HG02759 (cell line): ENCODE measurements around the gene ITFG2.
"Not testable (repeated sequence)": the region's sequence is repeated elsewhere in the genome, so short reads cannot be mapped to it uniquely, and the experiment has no call there.

Experiments used
- ATAC-seq: cut with Tn5 transposase; IDR thresholded peaks from one replicate; pipeline ENCODE4 v1.9.1; 2021; ENCODE audit warnings: mild to moderate bottlenecking, moderate library complexity; ENCODE audit not compliant: unreplicated experiment

The ITFG2 gene

GRCh38 chr12:2858944-2859421 is 46.5 kb downstream of the ITFG2 start:
- no peak for ATAC-seq

- ATAC-seq, result no peak
Measured at GRCh38 chr12:2860170-2860569, 47.7 kb downstream of the ITFG2 start.

- ATAC-seq, result no peak
Measured at GRCh38 chr12:2862876-2863275, 50.4 kb downstream of the ITFG2 start.

- not testable (repeated sequence) for ATAC-seq
Measured at GRCh38 chr12:2863402-2863801, 50.9 kb downstream of the ITFG2 start.

GRCh38 chr12:2864198-2864597 is 51.7 kb downstream of the ITFG2 start:
- no peak for ATAC-seq

- ATAC-seq, result not testable (repeated sequence)
Measured at GRCh38 chr12:2868986-2869632, 56.6 kb downstream of the ITFG2 start.
